ENCODE results near the gene ASCL5. TPM values are rescaled to one million over a fixed set of nuclear protein-coding genes. Genes with fewer than 3 reads are reported as not detected.

The ASCL5 gene
- total RNA-seq, 2 donors from 2014 or later = not detected

DNA sequence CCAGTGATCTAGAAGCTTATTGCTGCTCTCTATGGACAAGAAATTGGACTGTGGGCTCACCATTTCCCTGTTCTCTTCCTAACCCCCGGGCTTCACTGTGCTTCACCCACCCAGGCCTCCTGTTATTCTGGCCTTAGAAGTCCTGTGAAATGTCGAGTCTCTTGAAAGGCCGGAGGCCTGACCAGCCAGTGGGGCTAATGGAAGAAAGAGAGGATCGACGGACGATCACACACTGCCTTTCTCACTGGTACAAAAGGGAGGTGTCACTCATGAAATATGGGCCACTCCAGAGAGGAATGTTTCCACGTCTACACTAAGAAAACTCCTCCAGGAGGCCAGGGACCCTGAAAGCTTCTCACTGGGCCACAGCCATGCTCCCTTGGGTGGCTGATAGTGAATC, 50.9 kb downstream of the ASCL5 start:
- H3K27ac ChIP-seq = no peak overlapping the region
- no peaks in the 10 kb centered on the region for H3K27me3 ChIP-seq (replicated peaks; ENCODE audit: insufficient read depth)
- H3K4me1 ChIP-seq (ENCODE audit: control insufficient read depth in 1 of 2, low read depth in 2 of 2) = no peaks in the 10 kb centered on the region
- no peak overlapping the region for H3K4me3 ChIP-seq
- DNase-seq (ENCODE audit: low spot score) (no peak), ATAC-seq (ENCODE audit: insufficient number of reproducible peaks, low FRiP score, low read depth) (no peak)
- no peaks in the 10 kb centered on the region for H3K36me3 ChIP-seq
- no peaks in the 10 kb centered on the region for H3K9me3 ChIP-seq
- TF ChIP-seq, protein P1, sequence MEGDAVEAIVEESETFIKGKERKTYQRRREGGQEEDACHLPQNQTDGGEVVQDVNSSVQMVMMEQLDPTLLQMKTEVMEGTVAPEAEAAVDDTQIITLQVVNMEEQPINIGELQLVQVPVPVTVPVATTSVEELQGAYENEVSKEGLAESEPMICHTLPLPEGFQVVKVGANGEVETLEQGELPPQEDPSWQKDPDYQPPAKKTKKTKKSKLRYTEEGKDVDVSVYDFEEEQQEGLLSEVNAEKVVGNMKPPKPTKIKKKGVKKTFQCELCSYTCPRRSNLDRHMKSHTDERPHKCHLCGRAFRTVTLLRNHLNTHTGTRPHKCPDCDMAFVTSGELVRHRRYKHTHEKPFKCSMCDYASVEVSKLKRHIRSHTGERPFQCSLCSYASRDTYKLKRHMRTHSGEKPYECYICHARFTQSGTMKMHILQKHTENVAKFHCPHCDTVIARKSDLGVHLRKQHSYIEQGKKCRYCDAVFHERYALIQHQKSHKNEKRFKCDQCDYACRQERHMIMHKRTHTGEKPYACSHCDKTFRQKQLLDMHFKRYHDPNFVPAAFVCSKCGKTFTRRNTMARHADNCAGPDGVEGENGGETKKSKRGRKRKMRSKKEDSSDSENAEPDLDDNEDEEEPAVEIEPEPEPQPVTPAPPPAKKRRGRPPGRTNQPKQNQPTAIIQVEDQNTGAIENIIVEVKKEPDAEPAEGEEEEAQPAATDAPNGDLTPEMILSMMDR (IDR thresholded peaks at IDR 0.05) = no peak

DNA sequence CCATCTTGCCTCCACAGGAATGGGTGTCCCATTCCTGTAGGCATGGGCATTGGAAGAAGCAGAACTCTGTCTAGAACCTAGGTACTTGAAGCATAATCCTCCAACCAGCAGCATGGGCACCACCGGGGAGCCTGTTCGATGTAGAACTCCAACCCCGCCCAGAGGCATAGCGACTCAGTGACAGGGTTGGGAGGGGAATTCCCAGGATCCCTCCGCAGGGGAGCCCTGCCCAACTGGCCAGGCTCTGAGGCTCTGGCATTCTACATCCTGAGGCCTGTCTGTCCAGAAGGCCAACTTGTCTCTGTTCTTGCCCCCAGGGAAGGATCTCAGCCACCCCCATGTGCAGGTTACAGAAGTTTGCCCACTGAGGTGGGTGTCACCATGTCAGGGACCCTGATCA, 53.0 kb downstream of the ASCL5 start:
- no peaks in the 10 kb centered on the region for H3K27me3 ChIP-seq (replicated peaks; ENCODE audit: insufficient read depth)
- H3K27ac ChIP-seq = no peak overlapping the region

DNA sequence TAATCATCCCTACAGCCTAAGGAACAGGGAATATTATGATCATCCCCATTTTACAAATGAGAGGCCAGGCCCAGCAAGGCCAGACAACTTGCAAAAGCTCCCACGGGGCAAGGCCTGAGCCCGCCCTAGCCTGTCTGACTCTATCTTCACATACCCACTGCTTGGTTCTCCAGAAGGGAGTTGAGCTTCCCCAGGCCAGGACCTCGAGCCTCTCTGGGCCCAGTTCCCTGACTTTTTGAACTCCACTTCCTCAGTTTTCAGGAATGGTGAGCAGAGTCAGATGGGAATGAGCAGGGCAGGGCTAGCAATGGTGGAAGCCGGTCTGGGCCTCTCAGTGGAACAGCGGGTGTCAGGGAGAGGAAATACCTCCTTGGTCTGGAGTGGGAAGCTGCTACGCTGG, 54.1 kb downstream of the ASCL5 start:
- DNase-seq (ENCODE audit: low spot score) = no peak
- Histone ChIP-seq H3K36me3 (no peaks in the 10 kb centered on the region), H3K9me3 (no peaks in the 10 kb centered on the region), H3K27ac (no peak overlapping the region), H3K4me1 (ENCODE audit: control insufficient read depth in 1 of 2, low read depth in 2 of 2) (no peaks in the 10 kb centered on the region), H3K27me3 (replicated peaks; ENCODE audit: insufficient read depth) (no peaks in the 10 kb centered on the region), H3K4me3 (no peak overlapping the region)
- ATAC-seq (ENCODE audit: insufficient number of reproducible peaks, low FRiP score, low read depth) = no peak
- TF ChIP-seq, protein P1 (IDR thresholded peaks at IDR 0.05) = no peak

More for the DNA sequence above, 53.0 kb downstream of the ASCL5 start:
- Histone ChIP-seq H3K36me3 (no peaks in the 10 kb centered on the region), H3K4me1 (ENCODE audit: control insufficient read depth in 1 of 2, low read depth in 2 of 2) (no peaks in the 10 kb centered on the region), H3K9me3 (no peaks in the 10 kb centered on the region), H3K4me3 (no peak overlapping the region)
- no peak for ATAC-seq (ENCODE audit: insufficient number of reproducible peaks, low FRiP score, low read depth)
- TF ChIP-seq, protein P1 (IDR thresholded peaks at IDR 0.05) = no peak
- no peak for DNase-seq (ENCODE audit: low spot score)

DNA sequence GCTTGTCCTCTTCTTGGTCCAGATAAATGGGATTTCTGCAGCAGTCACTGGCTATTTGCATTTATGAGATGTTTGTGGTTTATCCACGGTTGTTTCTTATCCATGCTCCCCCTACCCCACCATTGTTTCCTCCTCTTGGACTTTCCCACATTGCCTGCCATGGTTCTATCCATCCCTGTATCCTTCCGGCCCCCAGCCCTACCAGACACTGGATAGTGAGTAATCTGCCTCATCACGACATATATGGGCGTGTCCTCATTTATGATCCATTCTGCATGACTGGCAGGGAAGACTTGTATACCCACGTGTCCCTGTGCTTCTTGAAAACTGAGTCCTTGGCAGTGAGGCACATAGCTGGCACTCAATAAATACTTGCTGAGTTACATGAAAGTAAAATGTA, 54.8 kb downstream of the ASCL5 start:
- H3K27ac ChIP-seq = no peak overlapping the region
- DNase-seq (ENCODE audit: low spot score) (no peak), ATAC-seq (ENCODE audit: insufficient number of reproducible peaks, low FRiP score, low read depth) (no peak)
- no peaks in the 10 kb centered on the region for H3K36me3 ChIP-seq
- no peaks in the 10 kb centered on the region for H3K27me3 ChIP-seq (replicated peaks; ENCODE audit: insufficient read depth)
- H3K4me1 ChIP-seq (ENCODE audit: control insufficient read depth in 1 of 2, low read depth in 2 of 2) = no peaks in the 10 kb centered on the region
- TF ChIP-seq, protein P1 (IDR thresholded peaks at IDR 0.05) = no peak
- H3K9me3 ChIP-seq = no peaks in the 10 kb centered on the region
- no peak overlapping the region for H3K4me3 ChIP-seq

DNA sequence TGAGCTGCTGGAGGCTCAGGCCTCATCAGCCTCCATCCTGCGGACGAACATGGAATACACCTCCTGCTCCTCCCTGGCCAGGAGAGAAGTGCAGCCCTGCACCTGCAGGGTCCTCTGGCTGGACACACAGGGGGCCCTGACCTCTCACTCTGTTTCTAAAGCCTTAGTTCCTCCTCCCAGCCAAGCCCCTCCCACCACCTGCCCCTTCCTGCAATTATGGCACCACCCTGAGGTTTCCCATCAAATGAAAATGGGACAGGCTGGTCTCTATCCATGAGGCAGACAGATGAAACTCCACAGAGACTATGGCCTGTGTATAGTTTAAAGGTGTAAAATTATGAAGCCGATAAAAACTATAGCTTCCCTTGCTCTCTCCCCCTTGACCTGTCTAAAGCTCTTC, 57.3 kb downstream of the ASCL5 start:
- no peak overlapping the region for H3K4me3 ChIP-seq
- no peak overlapping the region for H3K27ac ChIP-seq
- H3K4me1 ChIP-seq (ENCODE audit: control insufficient read depth in 1 of 2, low read depth in 2 of 2) = no peaks in the 10 kb centered on the region
- no peaks in the 10 kb centered on the region for H3K36me3 ChIP-seq
- no peaks in the 10 kb centered on the region for H3K27me3 ChIP-seq (replicated peaks; ENCODE audit: insufficient read depth)
- no peak for ATAC-seq (ENCODE audit: insufficient number of reproducible peaks, low FRiP score, low read depth)
- TF ChIP-seq, protein P1 (IDR thresholded peaks at IDR 0.05) = no peak
- no peak for DNase-seq (ENCODE audit: low spot score)
- no peaks in the 10 kb centered on the region for H3K9me3 ChIP-seq

All from thoracic aorta (tissue), 2 donors.